ENCODE measurements around the gene AGR2.
A peak's percentile ranks its signal among the peaks of the same experiment; 100 is the strongest.
"Not testable (repeated sequence)": the region's sequence is repeated elsewhere in the genome, so short reads cannot be mapped to it uniquely, and the experiment has no call there.

Gene AGR2

DNA sequence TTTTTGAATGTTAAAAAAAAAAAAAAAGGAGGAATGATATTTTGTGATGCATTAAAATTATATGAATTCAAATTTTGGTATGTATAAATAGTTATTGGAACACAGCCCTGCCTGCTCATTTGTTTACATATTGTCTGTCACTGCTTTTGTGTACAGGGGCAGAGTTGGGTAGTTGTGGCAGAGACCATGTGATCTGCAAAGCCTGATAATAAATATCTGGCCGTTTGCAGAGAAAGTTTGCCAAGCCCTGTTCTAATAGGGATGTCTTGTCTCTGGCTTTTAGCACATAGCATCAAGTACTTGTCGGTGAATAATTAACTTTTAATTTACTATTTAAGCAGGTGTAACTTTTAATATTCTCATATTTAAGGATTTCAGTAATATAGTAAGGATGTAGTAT lies 31.5 kb downstream of the AGR2 start:
- no peak for DNase-seq

DNA sequence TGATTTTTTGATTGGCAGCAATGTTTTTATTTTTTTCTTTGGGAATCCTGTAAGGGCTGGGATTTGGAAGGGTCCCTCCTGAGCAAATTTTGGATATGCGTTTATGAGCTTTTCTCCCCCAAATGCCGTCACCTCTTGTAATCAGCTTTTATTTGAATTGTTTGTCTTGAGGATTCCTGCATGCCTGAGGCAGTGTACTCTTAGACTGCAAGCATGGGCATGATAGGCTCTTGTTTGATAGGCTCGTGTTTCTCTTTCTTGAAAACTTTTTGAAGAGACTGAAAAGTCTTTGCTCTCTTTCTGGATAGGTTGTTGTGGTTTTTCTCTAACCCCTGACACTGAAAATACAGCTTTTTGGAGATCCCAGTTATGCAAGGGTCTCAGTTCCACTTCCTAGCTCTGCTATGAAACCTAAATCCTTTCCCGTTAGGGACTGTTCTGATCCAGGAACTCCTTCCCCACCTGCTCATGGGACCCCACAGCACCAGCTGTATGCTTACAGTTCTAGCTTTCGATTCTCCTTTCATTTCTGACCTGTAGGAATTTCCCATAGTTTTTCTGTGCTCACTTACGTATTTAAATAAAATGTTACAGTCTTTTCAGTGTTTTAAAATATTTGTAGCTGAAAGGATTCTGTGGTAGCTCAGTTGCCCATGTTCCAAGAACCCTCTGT lies 34.0 kb downstream of the AGR2 start:
- DNase-seq: no peak

DNA sequence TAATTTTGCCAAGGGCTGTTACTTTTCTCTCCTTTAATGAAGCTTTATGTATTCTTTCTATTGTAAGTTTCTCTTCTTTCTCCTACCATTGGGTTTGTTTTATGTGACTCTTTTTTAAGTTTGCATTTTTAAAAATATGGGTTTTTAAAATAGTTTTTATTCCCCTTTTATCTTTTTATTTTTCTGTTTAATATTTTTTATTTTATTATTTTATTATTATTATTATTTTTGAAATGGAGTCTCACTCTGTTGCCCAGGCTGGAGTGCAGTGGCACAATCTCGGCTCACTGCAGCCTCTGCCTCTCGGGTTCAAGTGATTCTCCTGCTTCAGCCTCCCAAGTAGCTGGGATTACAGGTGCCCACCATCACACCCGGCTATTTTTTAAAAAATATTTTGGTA lies 34.8 kb downstream of the AGR2 start:
- DNase-seq: not testable (repeated sequence)

DNA sequence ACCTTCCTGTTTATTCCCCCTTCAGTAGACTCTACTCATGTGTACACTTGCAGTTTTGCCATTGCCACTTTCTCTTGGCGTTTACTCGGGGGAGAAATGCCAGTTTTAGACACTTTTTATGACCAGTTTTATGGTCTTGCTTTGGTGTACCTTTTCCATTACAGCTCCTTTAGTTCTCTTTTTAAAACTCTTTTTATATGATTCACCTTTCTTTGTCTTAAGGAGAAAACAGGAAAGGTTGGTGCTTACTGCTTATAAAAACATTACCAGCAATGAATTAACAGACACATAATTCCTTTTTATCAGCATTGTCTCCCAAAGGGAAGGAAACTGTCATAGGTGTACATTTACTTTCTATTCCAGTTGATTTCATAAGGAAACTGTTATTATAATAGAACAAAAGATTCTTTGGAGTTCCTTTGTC lies 39.4 kb downstream of the AGR2 start:
- DNase-seq: no peak

DNA sequence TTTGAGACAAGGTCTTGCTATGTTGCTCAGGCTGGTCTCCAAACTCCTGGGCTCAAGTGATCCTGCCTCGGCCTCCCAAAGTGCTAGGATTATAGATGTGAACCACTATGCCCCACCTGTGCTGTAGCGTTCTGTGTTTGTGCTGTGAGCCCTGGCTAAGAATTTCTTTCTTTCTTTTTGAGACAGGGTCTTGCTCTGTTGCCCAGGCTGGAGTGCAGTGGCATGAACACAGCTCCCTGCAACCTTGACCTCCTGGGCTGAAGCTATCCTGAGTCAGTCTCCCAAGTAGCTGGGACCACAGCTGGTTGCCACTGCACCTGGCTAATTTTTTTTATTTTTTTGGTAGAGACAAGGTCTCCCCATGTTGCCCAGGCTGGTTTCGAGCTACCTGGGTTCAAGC lies 39.9 kb downstream of the AGR2 start:
- no peak for DNase-seq

DNA sequence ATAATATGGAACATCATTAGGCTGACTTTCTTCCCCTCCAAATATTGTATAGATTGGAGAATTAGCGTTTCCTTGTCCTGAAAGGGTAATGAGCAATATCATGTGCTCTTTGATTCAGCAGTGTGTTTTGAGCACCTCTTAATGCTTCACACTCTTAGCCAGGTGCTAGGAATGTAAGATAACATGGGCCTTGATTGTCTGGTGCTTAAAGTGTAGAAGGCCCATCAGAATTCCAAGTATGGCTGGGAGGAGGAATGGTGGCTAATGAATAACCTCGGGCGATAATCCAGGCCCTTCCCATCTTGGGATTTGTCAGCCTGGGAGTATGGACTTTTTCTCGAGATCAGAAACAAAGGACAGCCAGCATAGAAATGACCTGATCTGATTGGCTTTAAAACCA lies 42.6 kb downstream of the AGR2 start:
- DNase-seq: no peak

DNA sequence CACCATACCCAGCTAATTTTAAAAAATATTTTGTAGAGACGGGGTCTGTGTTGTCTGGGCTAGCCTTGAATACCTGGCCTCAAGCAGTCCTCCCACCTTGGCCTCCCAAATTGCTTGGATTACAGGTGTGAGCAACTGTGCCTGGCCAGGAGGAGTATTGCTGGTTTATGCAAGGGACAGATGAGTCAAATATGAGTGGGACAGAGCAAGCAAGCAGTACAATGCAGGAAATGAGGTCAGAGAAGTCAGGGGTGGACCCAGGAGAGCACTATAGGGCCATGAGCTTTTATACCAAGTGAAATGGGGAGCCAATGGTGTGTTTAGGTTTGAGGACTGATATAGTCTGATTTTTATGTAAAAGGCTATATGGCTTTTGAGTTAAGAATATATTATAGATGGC lies 45.0 kb downstream of the AGR2 start:
- no peak for DNase-seq

DNA sequence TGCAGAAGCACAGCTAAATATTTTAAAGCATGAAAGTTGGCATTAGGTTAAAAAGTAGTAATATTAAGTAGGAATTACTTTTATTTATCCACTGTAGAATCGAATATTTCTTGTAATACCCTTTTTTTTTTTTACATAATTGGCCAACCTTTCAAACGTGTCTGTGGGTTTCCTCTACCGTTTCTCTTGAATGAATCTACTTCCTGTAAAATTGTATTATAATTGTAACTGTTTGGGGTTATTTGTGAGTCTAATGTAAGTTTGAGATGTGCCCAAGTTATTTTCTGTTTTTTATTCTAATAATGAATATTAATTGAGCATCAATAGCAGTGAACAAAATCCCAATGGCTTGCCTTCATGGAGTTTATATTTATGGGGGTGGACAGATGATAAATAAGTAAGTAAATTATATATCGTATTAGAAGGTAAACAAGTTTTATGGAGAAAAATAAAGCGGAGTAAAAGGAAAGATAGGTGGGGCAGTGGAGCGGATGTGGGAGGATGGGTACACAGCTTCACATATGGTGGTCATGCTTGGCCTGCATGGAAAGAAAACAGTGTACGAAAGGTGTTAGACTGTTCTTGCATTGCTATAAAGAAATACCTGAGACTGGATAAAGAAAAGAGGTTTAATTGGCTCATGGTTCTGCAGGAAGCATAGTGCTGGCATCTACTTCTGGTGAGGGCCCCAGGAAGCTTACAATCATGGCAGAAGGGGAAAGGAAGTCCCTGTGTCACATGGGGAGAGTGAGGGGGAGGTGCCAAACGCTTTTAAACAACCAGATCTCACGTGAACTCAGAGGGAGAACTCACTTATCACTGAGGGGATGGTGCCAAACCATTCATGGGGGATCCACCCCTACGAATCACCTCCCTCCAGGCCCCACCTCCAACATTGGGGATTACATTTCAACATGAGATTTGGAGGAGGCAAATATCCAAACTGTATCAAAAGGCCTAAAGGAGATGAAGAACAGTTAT lies 45.9 kb downstream of the AGR2 start:
- no peak for DNase-seq

DNA sequence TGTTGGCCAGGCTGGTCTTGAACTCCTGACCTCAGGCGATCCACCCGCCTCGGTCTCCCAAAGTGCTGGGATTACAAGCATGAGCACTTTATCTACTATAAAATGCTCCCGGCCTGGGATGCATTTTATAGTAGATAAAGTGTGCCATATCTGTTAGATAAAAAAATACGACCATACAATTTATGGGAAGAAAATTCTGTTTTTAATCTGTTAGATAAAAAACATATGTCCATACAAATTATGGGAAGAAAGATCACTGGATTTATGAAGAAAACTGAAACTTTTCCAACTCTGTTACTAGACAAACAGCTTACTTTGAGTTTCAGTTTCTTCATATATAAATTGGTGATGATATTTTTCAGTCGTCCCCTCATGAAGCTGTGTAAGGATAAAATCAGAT lies 46.8 kb downstream of the AGR2 start:
- no peak for DNase-seq

DNA sequence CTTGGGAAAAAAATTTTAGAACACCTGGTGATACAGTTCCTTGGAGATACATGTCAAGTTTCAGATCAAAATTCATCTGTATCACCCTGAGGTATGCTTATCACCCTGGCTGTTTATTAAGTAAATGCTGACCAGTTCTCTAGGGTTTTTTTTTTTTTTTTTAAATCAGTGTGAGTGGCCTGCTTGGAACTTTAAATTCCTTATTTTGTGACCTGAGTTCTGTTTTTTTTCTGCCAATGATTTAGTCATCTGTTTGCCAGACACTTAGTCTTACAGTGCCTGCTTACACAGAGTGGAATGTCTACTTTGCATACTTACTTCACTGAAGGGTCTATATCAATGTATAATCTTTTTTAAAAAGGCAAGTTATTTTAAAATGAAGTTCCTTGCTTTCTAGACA lies 49.4 kb downstream of the AGR2 start:
- no peak for DNase-seq

DNA sequence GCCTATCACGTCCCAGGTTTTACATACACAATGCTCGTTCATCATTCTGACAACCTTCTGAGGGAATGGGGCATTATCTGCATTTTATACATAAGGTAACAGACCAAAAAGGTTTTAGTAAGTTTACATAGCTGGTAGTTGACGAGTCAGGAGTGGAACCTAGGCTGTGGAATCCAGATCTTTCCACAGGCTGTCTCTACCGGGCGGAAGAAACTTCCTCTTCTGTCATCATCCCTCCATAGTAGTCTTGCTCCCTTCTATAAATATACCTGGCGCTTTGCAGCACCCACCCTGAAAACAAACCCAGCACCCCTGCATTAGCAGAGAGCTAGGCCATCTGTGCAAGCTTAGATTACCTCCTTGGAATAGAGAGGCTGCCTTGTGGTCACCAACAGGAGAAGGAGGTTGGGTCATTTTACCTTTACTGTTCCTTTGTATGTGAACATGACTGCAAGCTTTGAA lies 49.9 kb downstream of the AGR2 start:
- DNase-seq: no peak

DNA sequence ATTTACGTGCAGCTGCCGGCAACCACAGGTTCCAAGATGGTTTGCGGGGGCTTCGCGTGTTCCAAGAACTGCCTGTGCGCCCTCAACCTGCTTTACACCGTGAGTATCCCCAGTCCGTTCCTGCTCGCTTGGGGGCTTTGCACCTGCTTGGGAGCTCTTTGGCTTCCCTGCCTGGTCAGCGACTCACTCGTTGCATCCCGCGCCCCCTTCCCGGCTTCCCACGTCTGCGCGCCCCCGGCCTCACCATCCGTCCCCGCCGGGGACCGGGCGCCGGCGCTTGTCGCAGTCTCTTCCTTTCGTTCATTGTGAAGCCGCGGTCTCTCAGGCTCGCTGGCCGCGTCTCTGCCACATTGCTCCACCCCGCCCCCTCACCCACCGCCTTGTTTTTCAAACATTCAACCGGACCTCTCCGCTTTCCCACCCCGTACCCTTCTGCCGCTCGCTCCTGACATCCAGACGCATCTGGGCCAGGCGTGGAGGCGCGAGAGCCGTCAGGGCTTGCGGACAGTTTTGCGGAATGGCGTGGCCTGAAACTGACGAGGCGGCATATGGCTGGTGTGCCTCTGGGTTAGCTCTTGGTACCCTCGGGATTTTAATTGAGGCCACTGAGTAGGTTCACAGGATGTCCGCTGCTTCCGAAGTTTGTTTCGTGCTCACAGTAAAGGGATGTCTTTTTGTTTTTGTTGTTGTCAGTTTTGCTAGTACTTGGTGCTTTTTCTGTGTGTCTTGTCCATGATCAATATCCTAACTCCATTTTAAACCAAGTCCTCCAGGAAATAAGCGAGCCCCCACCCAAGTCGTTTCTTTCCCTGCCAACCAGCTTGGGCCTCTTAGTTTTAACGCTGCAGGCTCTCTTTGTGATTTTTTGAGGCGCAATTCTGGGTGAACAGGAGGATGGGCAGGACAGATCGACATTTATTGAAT lies 50.6 kb downstream of the AGR2 start:
- peak; percentile 72 for DNase-seq

DNA sequence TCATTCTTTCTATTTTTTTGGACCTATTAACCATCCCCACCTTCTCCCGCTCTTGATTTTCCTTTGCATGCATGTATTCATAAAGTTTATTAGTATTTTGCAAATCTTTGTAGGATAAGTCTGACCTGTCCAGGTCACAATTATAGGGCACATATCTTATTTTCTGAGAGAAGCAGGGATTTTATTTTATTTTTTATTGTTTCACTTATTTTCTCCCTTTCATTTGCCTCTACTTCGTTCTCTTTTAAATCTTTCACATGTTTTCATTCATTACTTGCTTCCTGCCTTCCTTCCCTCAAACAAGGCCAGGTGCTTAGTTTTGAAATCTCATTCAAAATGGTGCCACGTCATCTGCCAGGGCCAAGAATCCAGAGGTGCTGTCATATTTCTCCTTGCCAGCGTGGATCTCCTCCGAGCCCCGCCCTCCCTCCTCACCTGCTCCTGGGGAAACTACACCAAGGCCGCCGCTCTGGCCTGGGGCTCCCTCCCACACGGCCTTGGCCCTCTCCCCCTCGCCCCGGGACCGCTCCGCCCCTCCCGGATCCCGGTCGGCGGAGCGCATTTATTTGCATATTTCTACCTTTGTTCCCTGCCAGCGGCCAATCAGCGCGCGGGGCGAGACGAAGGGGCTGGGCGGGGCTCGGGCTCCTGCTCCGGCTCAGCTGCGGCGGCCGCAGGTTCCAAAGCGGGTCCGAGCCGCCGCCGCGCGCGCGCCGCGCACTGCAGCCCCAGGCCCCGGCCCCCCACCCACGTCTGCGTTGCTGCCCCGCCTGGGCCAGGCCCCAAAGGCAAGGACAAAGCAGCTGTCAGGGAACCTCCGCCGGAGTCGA lies 51.5 kb downstream of the AGR2 start, which contains the start of gene TSPAN13:
Gene TSPAN13 (plus strand): TSS at position 654 of the 830 bp plus-strand sequence. CDS start 213 bp downstream, outside the sequence.
- peak; percentile 93 for DNase-seq

DNA sequence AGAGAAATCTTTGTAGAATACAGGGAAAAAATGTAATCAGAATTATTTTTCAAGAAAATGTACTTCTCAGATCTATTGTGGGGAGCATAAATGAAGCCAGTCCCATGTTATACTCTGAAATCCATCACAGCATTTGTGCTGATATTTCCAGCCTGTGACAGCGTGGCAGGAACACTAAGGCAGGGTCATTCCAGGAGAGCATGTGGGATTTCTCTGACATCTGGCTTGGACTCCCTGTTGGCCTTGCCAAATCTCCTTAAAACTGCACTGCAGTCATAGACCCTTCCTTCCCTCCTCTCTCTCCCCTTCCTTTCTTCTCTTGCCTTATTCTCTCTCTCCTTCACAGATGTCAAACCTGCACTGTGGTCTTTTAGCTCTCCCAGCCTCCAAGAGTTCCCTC lies 57.7 kb downstream of the AGR2 start:
- DNase-seq: no peak

DNA sequence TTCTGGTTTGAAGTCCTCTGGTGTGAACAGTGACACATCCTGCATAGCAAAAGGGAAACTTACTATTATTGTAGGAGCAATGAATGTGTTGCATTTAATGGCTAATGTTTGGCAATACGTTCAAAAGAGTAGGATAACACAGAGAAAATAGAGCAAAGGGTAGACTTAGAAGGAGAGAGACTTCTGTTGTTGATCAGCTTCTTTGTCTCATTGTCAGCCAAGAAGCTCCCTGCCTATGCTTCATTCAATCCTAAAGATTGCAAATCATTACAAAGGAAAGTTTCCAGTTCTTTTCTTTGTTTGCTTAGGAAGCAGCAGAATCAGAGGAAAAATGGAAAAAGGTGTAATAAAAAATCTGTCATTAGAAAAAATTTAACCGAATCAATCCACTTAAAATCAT lies 59.2 kb downstream of the AGR2 start:
- no peak for DNase-seq

DNA sequence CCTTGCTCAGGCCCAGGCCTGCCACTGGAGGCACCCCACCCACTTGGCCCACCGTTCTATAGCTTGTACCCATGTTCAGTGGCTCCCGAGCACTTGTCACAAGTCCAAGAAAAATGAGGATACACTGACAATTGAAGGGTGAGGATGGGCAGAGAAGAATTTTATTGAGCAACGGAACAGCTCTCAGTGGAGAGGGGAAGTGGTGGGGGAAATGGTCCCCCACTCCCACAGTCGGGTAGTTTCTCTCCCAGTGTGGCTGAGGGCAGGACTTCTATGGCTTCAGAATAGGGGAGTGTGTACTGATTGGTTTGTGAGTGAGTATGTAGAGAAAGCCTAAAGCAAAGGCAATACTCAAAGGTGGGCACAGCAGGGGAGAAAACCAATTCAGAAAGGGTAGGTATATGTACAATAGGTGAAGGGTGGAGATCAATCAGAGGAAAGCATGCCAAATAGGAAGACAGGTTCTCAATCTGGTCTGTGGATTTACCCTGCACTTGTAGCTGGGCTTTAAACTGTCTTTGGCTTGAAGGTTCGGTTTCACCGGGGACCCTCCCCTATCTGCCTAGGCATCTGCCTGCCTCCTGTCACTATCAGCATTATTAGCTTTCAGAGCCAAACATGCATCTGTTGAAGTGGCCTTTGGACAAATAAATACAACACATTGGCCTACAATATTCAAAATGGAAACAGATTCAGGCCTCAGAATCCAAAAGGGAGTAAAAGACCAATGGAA lies 60.1 kb downstream of the AGR2 start:
- no peak for DNase-seq

DNA sequence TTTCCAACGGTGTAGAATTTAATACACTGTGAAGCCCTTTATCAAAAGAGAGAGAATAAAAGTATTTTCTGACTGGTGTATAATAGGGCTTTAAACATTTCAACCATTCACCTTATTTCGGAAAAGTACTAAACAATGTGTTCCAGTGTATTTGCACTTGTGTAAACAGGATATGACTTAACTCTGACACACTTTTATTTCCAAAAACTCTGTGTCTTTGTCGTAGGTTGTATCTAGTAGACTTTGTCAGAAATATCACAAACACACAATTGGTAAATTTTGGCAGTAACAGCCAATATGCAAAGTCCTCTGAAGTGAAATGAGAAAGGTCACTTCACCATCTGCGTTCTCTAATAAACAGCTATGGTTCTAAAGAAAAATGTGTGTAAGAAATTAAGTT lies 61.6 kb downstream of the AGR2 start:
- no peak for DNase-seq

DNA sequence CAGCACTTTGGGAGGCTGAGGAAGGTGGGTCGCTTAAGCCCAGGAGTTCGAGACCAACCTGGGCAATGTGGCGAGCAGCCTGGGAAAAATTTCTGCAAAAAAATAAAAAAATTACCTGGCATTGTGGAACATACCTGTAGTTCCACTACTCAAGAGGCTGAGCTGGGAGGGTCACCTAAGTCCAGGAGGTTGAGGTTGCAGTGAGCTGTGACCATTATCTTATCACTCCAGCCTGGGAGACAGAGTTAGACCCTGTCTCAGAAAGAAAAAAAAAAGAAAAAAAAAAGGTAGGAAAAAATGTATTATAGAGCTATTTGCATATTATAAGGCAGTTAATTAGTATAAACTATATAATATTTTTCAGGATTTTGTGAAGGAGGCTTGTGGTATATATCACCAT lies 62.3 kb downstream of the AGR2 start:
- DNase-seq: no peak
